Kasumi-1 (cell line): Measurements from ENCODE around the gene PRM2.
"Not testable (repeated sequence)": the region's sequence is repeated elsewhere in the genome, so short reads cannot be mapped to it uniquely, and the experiment has no call there.

Experiments
- DNase-seq, 2 experiments: peaks; one replicate each; lab custom pipeline; 2025; lab: John Stamatoyannopoulos, UW

PRM2 gene

GRCh38 chr16:11289696-11290095, 13.4 kb upstream of the PRM2 start:
- not testable (repeated sequence) for DNase-seq

GRCh38 chr16:11289202-11289601, 12.9 kb upstream of the PRM2 start:
- no peak for DNase-seq

DNA sequence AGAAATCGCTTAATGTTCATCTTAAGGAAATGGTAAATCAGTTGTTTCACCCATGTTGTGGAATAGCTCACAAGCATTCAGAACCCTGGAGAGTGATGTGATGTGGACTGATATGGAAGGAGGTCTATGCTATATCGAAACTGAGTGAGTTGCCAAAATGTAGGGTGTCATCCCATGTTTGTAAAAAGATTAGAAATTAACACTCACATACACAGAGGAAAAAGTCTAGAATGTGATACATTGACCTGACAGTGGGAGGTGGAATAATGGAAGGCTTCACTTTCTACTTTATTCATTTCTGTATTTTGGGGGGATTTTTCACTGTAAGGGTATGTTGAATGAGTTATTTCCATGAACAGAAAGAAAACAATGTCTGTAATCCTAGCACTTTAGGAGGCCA, 9.6 kb upstream of the PRM2 start:
- DNase-seq = no peak

- no peak for DNase-seq
These were observed 7.6 kb upstream of the PRM2 start for GRCh38 chr16:11283820-11284248.

DNA sequence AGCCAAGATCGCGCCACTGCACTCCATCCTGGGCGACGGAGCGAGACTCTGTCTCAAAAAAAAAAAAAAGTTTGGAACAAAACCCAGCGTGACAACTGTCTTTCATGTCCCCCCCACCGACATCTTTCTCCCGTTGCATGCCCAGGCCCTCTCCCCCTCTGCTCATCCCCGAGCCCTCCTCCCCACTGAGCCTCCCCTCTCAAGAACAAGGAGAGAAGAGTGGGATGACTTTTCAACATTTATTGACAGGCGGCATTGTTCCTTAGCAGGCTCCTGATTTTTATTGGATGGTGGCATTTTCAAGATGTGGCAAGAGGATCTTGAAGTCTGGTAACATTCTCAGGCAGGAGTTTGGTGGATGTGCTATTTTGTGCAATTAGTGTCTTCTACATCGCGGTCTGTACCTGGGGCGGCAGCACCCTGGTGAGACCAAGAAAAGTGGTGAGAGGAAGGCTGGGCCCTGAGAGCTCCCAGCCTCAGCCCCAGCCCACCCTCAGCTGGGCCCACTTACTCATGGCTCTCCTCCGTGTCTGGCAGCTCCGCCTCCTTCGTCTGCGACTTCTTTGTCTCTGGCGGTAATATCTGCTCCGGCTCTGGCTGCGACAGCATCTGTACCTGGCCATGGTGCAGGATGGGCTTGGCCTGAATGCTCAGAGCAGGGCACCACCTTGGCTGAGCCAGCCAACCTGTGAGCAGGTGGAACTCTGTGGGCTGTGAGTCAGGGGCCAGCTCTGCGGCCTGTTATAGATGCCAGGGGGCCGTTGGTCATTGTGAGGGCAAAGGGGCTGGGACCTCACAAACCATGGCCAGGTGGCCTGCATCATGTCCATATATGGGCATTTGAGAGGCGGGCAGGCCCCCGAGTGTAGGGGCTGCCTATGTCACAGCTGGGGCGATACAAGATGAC, 4.6 kb upstream of the PRM2 start, which contains the start of gene PRM1:
PRM1 (minus strand) TSS at position 715 of the 907 bp plus-strand sequence; CDS start at position 623, 92 bp downstream.
- DNase-seq = no peak

- no peak for DNase-seq
These were observed 2.7 kb upstream of the PRM2 start for GRCh38 chr16:11278681-11279628.

- DNase-seq = no peak
These were observed 1.5 kb upstream of the PRM2 start for GRCh38 chr16:11277607-11278337.

DNA sequence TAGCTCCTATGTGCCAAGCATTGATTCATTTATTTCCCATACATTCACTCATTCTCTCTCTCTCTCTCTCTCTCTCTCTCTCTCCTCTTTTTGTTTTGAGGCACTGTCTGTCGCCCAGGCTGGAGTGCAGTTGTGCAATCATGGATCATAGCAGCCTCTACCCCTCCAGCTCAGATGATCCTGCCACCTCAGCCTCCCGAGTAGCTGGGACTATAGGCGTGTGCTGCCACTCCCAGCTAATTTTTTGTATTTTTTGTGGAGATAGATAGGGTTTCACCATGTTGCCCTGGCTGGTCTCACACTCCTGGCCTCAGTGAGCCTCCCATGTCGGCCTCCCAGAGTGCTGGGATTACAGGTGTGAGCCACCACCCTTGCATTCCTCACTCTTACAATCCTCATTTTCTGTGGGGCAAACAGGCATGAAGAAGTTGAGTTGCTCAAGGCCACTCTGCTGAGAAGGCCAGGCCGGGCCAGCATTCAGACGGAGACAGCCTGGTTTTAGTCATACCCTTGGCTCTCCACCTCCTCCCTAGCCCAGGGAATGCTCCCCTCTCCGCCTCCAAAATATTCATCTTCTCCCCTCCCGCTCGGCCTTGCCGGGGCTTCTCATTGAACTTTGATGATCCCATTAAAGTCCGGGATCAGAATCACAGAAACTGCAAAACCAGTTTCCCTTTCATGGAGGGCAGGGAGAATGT, 765 bp upstream of the PRM2 start:
- DNase-seq = no peak

GRCh38 chr16:11274964-11275363, 1.3 kb downstream of the PRM2 start:
- no peak for DNase-seq

DNA sequence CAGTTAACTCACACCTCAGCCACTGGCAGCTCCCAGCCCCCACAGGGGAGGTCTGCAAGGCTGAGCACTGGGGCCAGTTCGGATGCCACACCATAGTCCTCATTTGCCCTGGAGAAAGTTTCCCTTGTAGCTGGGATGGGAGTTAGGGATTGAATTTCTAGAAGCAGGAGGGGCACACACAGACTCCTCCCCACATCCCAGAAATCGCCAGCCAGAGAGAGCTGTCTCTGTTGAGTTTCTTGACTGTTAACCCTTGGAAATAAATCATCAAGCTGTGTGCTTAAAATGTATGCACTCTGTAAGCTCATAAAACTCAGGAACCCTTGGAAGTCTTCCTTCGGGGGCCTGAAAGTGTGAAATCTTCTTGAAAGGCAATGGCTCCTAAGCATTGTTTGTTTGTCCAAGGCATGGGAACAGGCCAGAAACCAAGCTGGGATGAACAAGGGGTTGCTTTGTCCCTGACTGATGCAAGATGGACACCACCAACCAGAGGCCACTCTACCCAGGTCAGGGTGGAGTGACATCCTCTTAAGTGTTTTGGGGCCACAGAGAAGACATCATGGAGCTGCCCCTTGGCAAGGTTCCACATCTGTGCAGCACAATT, 2.5 kb downstream of the PRM2 start:
- no peak for DNase-seq

DNA sequence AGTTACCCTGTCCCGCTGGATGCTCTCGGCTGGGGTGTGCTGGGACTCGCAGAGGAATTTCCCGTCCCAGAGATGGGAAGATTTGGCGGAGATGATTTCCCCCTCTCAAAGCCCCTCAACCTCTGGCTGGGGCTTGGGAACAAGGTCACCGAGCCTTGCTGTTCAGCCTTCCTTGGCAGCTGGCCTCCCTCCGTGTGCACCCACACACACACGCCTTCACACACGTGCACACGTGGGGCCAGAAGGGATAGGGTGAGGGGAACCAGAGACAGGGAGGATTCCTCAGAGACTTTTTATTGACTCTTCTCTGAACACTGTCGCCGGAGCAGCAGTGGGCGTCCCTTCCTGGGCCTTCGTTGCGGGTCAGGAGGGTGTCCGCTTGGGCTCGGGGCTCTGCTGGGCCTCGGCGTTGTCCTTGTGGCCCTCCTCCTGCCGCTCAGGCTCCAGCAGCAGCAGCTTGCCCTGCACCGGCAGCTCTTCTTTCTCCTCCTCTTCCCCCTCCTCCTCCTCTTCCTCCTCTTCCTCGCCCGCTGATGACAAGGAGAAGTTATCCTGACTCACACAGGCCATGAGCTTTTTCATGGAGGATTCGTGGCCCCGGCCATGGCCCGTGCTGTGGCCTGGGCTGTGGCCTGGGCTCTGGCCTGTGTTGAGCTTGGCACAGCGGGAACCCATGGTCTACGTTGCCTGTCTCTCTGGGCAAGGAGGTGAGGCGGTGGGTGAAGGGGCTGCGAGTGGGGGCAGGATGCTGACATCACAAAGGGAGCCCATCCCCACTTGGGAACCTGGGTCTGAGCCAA, 3.2 kb downstream of the PRM2 start, which contains the start of gene PRM3:
PRM3 (minus strand) TSS at position 709 of the 800 bp plus-strand sequence; CDS start at position 675, 34 bp downstream.
- no peak for DNase-seq

- DNase-seq = no peak
These were observed 3.8 kb downstream of the PRM2 start for GRCh38 chr16:11272484-11272883.

DNA sequence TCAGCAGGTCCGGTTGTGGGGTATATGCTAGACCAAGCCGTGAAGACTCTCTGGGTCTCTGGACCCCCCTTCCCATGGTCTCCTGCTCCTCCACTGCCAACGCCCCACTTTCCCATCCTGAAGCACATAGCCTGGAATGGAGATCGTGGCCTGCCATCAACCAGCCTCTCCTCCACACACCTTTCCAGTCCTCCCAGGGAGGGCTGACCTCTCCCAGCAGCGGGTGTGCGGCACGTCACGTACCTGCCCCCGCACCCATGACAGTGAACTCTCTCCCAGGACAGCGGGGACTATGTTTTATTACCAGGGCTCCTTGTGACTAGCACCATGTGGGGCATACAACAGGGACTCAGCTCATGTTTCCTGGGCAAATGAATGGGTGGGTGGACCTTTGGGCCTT, 4.7 kb downstream of the PRM2 start:
- no peak for DNase-seq

- no peak for DNase-seq
These were observed 5.6 kb downstream of the PRM2 start for GRCh38 chr16:11270602-11271162.

DNA sequence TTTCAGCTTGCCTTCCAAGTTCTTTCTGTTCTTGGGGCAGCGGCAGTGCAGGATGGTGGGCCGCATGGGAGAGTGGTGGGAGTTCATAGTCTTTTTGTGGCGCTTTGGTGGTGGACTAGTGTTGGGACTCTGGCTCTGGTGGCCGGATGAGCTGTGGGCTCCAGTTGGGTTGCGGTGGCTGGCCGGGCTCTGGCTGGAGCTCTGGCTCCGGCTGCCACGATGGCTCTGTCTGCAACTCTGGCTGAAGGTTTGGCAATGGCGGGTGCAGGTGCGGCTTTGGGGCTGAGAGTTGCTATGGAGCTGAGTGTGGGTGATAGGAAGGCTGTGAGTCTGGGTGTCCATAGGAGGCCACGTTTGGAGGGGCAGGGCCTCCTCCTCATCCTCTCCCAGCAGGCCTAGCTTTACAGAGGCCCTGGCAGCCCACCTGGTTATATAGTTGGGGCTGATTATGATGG, 7.3 kb downstream of the PRM2 start, which contains the start of gene TNP2:
TNP2 (minus strand) TSS at position 405 of the 455 bp plus-strand sequence; CDS start at position 342, 63 bp downstream.
- no peak for DNase-seq

- no peak for DNase-seq
These were observed 11.2 kb downstream of the PRM2 start for GRCh38 chr16:11265124-11265523.

DNA sequence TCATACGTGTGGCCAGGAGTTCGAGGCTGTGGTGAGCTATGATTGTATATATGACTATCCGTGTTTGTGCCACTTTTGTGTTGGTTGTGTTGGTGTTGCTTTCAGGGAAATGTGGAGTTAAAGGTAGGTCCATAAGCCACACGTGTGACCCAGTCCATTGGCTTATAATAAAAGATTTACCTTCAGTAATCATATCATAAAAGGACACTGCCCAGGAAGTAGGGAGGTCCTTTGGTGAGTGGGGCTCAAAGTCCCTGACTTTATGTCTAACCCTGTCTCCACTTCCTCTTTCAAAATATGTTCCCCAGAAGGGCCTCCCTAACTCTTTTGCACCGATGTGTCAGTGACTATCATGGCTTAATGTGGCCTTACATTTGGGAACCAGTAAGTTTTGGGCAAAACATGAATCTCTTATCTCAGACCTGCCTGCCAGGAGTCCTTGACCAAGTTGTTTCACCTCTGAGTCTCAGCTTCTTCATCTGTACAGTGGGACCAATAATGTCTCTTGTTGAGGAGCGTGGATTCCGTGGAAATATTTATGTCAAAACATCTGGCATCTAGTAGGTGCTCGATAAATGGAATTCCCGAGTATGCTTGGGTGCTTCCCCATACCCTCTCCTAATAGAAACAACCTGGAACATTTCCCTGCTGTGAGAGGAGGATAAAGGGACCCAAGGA, 12.0 kb downstream of the PRM2 start:
- DNase-seq = peak; percentile 0 to 18

- no peak for DNase-seq
These were observed 12.5 kb downstream of the PRM2 start for GRCh38 chr16:11263737-11264136.

GRCh38 chr16:11262915-11263314, 13.4 kb downstream of the PRM2 start:
- no peak for DNase-seq
